Activated CD8-positive, alpha-beta memory T cell treated with anti-CD3 and anti-CD28 coated beads for 1 hour (primary cell): Measurements from ENCODE around the gene PPP1R1B.
"Not testable (repeated sequence)": the region's sequence is repeated elsewhere in the genome, so short reads cannot be mapped to it uniquely, and the experiment has no call there.

Experiments used
- DNase-seq, 2 donors: peaks; one replicate each; pipeline ENCODE4 v3.0.0-alpha.2; 2020; ENCODE audit warnings: low read depth in 1 of 2; ENCODE audit errors: extremely low read depth in 1 of 2

PPP1R1B gene

GRCh38 chr17:39626171-39627046 lies at the start of gene PPP1R1B:
PPP1R1B (plus strand) TSS chr17:39626952; CDS start chr17:39627393, 441 bp downstream.
- no peak for DNase-seq

GRCh38 chr17:39578272-39578671 lies 48.5 kb upstream of the PPP1R1B start:
- no peak for DNase-seq

- DNase-seq: no peak
Observed at GRCh38 chr17:39579318-39580081, 47.3 kb upstream of the PPP1R1B start.

GRCh38 chr17:39580082-39580468 lies 46.7 kb upstream of the PPP1R1B start:
- DNase-seq: no peak

- no peak for DNase-seq
Observed at GRCh38 chr17:39581071-39581758, 45.5 kb upstream of the PPP1R1B start.

- DNase-seq: no peak
Observed at GRCh38 chr17:39581759-39582085, 45.0 kb upstream of the PPP1R1B start.

- DNase-seq: no peak
Observed at GRCh38 chr17:39582658-39583057, 44.1 kb upstream of the PPP1R1B start.

- DNase-seq: not testable (repeated sequence)
Observed at GRCh38 chr17:39590180-39590579, 36.6 kb upstream of the PPP1R1B start.

GRCh38 chr17:39591958-39592954 lies 34.5 kb upstream of the PPP1R1B start:
- no peak for DNase-seq

- DNase-seq: no peak
Observed at GRCh38 chr17:39593371-39593770, 33.4 kb upstream of the PPP1R1B start.

- DNase-seq: no peak
Observed at GRCh38 chr17:39595294-39595693, 31.5 kb upstream of the PPP1R1B start.

GRCh38 chr17:39595928-39596510 lies 30.7 kb upstream of the PPP1R1B start:
- no peak for DNase-seq

- DNase-seq: no peak
Observed at GRCh38 chr17:39596543-39597267, 30.0 kb upstream of the PPP1R1B start.

GRCh38 chr17:39597372-39598046 lies 29.2 kb upstream of the PPP1R1B start:
- no peak for DNase-seq

GRCh38 chr17:39598047-39598481 lies 28.7 kb upstream of the PPP1R1B start:
- DNase-seq: no peak

GRCh38 chr17:39598630-39599003 lies 28.1 kb upstream of the PPP1R1B start:
- no peak for DNase-seq

- no peak for DNase-seq
Observed at GRCh38 chr17:39599004-39599664, 27.6 kb upstream of the PPP1R1B start.

GRCh38 chr17:39599665-39600231 lies 27.0 kb upstream of the PPP1R1B start:
- no peak for DNase-seq
